HT-29 (cell line): ENCODE results near the gene DOCK9. TPM values are rescaled to one million over a fixed set of nuclear protein-coding genes. Genes with fewer than 3 reads are reported as not detected.

Experiments used
- DNase-seq: peaks from one replicate; pipeline ENCODE4 v3.0.0-alpha.2; 2015; ENCODE audit warnings: low spot score
- total RNA-seq: library from RNA; depleted of rRNA; stranded (reverse); fragments of >200 nt; shearing (Covaris generic); gene quantifications from 2 replicates; pipeline ENCODE4 v1.2.3, GENCODE V29; 2014

Gene DOCK9
- total RNA-seq, 1 experiment from 2014 or later, result 51.0 TPM

DNA sequence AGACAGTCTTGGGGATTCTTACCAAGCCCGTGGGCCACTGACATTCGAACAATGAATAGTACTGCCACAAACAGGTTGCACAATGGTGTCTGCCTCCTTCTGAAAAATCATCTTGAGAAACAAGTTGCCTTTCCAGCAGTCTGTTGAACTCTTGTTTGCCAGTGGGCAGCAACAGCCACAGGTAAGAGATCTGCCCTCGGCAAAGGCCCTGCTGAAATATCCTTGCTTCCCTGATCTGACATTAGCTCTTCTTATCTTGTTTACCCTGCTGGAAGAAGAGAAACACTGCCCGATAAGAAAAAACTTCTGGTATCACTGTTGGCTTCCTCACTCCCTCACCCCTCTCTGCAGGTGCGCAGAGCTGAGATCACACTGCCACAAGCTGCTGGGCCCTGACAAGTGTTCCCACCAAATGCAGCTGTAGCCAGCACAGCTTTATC is 2.0 kb downstream of the DOCK9 start:
- DNase-seq, result peak; percentile 56

DNA sequence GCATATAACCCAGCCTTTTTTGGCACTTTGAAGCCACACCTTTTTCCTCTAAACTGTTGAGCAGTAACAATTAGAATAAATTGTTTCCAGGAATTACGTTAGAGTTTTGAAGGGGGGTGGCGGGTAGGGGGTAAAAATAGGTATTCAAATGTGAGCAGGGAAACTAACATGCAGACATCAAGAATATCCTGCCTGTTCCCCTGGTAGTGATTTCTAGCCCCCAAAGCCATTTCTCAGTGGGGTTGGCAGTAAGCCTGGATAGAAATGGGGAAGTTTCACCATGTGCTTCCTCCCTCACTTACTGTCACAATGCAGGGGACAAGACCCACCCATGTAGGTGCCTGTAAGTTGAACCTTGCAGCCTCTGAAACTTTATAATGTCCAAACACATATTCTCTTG is 3.8 kb downstream of the DOCK9 start:
- DNase-seq, result no peak

DNA sequence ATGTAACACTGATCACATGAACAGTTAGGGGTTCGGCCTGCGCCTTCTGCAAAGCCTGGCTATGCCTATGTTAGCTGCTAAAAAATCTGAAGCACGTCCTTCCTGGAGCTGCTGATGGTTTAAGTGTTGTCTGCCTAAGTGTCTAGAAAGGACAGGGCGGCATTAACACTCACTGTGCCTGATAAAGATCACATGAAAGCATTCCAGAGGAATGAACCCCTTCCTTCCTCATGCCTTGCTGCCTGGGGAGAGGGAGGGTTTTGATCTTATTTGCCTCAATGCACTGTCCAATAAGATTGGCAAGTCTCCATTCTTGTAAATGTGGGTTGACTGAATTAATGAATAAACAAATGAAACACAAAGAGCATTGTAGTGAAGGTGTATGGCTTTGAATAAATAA is 5.2 kb downstream of the DOCK9 start:
- DNase-seq, result peak; percentile 92

DNA sequence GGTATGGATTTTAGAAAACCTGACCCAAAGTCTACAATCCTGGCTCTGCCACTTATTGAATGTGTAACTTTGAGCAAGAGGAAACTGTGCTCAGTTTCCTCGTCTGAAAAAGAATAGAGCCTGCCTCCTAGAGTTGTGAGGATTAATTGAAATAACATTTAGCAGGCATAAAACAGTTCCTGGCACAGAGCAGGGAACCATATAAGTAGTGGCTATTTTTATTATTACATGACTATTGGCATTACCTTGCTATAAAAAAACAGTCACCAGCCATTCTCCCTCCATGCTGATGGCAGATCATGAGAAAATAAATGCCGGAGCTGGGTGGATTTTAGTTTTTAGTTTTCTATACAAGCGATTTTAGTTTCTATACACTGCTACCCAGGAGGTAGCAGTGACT is 5.8 kb downstream of the DOCK9 start:
- DNase-seq, result no peak

DNA sequence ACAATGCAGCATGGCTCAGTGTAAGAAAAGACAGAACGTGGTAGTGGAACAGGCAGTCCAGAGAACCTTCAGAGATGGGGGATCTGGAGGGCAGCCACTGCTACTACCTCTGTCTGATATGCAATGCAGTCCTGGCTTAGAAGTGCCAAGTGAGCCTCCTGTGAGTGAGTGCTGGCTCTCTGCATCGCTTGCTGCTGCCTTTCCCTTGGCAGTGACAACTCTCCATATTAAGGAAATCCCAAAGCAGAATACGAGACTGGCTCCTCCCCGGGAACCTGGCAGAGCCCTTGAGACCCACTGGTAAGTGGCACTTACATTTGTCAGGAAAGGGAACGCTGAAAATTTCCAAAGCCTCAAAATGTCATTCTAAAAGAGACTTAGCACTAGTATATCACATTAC is 7.5 kb downstream of the DOCK9 start:
- DNase-seq, result no peak

DNA sequence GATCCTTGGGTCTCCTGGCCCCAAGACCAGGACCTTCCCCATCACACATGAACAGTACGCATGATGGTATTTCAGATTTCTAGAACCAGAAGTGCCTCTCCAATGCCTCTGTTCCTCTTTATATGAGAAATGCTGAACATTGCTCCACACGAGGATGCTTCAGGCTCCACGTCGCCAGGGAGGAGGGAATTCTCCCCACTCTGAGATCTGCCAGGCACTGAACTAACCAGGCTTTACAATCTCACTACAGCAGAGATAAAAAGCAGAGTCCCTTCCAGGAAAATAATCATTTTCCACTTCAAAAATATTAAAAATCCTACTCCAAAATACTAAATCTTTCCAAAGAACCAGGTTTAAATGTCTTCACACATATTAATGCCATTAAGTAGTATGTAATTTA is 10.4 kb downstream of the DOCK9 start:
- DNase-seq, result no peak

DNA sequence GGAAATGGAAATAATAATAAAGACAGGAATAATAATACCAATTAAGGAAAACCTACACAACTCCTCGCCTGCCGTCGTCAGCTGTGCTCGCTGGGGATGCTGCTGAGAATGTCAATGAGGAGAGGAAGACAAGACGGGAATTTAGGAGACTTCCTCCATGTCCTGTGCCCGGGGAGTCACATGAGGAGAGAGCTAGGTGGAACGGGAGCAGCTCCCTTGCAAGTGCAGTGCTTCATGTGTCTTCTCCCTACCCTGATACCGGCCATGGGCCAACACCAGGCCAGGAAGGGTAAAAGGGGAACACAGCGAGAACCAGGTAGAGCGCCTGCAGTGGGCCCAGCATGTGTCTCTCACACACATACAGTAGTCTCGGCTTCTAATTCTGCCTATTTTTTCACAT is 11.8 kb downstream of the DOCK9 start:
- DNase-seq, result no peak

DNA sequence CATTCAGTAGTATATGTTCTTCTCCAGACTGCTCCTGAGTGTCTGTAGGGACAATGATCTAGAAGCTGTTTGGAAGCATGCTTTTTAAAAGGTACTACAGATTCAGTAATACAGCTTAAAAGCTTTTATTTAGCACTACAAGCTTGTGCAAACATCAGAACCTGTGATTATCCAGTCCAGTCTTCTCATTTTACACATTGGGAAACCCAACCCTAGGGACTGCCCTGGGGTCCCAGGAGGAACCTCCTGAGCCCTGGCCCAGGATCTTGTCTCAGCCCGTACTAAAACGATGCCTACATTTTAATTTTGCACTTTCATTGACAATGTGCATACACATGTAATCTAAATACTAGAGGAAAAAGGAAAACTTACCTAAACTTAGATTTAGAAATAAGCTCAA is 12.5 kb downstream of the DOCK9 start:
- DNase-seq, result no peak

DNA sequence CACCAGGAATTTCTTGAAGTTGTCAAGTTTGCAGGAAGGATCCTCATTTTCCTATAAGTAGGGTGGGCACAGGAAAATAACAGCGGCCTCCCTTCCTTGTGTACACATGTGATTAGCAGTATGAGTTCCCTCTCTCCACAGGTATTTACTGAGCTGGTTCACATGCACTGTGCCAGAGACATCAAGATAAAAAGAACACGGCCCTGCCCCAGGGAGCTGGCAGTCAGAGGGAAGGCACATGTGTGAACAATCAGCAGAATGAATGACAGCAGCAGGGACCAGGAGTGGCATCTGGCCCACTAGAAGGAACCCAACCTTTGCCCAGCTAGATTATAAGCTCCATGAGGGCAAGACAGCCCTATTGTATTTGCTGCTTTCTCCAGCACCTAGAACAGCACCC is 13.9 kb downstream of the DOCK9 start:
- DNase-seq, result no peak

DNA sequence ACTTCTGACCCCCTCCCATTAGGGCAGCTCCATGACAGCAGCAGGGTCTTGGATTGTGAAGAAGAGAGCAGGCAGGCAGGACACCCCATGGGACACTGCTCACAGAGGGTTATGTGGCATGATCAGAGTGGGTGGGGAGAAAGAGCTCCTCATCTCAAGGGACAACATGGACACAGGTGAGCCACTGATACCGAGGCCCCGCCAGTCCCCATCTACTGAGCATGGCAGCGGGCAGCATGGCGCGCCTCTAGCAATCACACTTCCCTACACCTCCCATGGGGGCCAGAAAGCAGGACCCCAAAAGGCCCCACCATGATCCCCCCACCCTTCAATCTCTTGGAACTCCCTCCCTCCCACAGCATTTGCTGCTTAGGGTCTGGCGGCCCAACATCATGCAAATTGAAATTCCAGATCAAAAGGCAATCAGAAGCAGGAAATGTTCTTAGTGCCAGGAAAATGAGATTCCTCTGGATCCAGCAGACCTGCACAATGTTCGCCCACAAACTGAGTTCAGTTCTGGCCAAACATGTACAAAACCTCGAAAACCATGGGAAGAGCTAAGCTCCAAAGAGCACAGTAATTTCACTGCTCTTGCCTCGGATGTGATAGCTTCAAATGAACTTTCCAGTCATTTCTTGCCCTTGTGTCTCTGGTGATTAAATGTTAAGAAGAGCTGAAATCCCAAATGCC is 14.8 kb downstream of the DOCK9 start:
- no peak for DNase-seq

DNA sequence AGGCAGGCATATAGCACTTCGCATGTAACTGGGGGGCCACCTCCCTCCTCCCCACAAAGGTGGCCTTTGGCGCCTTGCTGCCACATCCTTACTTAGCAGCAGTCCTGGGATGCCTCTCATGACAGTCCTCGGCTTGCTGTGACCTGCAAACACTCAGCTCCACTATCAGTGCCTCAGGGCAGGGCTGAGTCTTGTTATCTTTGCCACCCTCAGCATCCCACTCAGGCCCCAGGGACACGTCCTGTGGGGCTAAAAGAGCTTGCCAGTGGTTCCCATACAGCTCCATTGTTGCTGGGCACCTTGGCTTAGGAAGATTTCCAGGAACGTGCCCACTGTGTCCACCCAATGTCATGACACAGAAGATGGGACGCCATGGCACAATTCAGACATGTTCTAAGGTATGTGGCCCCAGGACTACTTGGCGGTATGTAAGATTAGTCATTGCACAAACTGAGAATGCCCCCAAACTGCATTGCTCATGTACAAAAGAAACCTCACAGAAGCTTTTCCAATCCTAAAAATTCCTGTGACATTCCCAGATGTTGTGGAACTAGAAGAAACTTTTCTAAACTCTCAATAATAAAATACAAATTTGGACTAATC is 16.3 kb downstream of the DOCK9 start:
- no peak for DNase-seq

DNA sequence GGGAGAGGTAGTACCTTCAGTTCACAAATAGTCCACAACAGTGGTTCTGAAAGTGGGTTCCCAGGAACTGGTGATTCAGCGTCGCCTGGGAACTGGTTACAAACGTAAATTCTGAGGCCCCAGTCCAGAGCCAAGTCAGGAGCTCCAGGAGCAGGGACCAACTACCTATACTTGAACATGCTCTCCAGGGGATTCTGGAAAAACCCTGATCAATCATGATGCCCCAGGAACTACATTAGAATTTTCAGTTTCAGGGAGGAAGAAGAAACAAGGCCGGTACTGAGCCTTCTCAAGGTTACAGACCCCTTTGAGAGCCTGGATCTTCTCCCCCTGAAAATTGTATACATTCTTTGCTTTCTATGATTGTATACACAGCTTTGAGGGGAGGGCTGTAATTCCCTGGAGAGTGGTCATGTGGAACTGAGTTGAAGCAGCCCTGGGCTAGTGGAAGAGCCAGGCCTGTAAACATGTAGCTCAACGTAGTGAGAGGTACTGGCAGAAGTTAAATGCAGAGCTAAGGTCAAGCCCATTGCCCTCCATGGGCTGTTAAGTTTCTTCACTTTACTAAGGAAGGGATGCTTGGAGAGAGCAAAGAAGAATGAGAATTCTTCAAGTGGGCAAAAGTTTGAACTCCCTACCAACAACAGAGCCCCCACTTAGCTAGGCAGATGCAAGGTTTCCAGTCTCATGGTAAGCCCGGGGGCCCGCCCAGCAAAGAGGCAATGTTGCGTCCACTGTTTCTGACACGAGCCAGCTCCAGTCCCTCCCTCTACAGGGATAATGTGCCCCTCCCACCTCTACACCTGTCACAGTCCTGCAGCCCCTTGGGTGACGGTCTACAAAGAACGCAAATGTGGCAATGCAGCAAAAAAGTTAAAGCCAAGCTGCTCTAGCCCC is 17.0 kb downstream of the DOCK9 start:
- no peak for DNase-seq

DNA sequence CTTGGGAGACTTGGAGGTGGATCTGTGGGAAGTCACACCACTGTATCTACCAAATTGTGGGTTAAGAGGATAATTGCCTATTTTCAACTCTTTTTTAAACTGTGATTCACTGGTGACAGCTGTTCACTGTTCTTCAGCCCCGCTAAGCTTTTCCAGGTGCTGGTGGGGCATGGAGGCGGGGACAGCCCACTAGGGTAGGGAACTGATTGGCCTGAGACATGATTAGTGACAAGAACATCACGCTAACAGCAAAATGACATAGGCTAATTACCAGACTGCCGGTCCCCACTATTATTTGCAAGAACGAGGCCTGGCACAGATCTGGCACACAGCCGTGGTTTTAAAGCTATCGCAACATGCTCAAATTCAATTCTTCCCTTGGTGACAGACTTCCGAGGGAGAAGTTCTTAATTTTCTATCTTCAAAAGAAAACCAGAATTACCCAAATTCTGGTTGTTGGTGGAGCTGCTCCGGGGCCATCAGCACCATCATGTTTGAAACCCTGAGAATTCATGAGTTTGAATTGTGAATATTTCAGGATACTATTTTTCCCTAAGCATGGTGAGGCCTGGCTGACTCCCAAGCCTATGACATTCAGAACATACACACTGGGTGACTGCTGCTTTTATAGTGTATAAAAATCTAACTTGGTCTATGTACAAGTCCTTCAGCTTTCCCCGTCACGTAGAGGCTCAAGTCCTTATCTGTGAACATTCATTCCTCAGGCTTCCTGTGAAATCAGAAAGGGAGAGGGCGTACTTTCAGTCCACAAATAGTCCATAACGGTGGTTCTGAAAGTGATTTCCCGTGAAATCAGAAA is 17.9 kb downstream of the DOCK9 start:
- no peak for DNase-seq

DNA sequence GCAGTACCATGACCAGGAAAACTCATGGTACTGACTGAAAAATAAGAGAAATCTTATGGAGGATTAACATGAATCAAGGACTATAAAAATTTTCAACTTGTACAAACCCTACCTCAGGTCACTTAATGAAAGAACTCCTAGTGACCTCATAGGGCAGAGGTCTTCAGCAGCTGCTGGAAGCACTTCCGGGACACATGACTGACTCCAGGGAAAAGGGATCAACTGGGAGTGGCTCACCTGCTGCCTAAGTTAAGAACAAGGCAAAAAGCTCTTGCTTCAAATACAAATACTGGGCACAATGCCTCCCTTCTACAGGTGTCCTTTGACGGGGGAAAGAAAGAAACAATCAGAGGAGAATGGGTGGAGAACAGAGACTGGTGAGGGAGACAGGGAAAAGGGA is 18.6 kb downstream of the DOCK9 start:
- peak; percentile 17 for DNase-seq

DNA sequence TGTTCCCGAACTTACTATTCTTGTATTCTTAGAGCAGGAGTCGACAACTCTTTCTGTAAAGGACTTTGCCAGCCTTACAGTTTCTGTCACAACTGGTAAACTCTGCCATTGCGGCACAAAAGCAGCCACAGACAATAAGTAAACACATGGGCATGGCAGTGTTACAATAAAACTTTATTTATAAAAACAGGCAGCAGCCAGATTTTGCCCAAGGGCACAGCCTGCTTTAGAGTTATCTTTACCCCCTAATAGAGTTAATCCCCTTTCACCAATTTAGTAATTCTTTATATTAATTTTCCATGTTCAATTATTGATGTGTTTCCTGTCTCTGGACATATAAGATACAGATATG is 19.4 kb downstream of the DOCK9 start:
- no peak for DNase-seq

DNA sequence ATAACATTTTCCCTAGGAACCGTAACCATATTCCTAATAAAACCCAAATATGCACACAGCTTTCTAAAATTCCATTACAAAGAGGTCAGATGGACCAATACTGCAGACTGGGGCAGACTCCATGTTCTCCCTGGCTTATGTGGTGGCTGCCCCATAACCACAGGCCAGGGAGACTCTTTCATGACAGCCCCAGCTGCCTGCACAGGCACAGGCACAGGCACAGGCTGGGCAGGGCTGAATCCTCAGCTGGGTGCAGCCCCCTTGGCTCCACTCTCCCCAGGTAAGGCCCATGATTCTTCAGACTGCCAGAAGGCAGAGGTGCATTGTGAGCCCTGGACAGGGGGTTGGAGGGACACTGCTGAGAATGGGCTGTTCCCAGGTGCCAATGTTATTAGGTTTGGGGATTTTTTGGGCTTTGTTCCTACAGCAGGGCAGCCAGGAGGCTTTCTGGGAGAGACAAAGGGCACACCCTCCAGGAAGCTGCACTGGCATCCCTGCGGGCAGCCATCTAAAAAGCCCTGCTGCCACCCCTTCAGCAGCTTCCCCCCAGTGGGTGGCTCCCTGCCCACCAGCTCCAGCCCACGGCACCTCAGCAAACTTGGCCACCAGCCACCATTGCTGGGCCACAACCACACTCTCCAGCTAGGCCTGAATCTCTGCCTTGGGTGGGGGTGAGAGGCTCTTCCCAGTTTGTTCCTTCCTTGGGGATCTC is 20.0 kb downstream of the DOCK9 start:
- DNase-seq, result no peak

DNA sequence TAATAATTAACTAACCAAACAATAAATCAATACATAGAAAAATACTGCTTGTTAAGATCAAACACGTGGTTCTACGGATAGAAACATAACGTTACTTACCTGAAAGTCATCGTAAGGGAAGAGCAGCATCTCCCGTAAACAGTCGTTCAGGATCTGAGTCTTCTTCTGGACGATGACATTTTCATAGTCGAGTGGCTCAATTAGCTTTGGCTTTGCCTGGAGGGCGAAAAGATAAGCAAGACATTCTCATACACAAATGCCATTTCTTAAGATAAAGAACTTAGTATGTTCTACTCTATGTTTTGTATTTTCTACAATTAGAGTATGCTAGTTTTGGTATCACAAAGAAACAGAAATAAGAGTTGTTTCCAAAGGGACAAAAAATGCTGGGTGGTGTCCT is 22.5 kb downstream of the DOCK9 start:
- DNase-seq, result no peak

DNA sequence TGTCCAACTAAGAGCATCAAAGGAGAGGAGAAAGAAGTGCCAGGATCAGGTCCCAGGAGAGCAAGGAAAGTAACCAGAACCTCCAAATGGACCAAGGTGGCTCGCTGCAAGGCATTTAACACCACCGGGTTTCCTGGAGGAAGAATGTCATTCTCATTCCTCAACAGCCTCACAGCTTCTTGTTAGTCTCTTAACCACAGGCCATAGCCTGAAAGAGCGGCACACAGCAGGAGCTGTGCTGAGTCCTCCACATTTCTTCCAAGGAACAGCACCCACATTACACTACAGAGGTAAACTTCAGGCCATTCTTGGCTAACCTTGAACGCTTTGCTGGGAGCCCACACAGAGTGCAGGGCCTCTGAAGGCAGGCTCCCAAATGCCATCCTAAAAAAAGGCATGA is 23.6 kb downstream of the DOCK9 start:
- no peak for DNase-seq

DNA sequence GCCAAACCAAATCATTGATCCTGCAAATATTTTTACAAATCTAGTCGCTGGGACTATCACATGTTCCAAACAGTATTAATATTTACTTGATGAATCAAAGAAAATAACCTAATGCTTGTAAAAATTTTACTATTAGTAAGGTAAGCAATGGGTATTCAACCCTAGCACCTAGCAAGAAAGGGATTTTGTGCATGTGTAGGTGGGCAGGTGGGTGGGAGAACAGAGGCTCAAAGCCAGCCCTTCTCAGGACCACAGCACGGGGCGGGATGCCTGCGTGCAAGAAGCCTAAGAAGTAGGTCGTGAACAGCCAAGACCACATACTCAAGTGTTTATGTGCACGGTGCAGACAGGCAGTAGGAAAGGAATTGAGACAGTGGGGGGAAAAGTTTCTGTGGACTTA is 26.6 kb downstream of the DOCK9 start:
- no peak for DNase-seq

DNA sequence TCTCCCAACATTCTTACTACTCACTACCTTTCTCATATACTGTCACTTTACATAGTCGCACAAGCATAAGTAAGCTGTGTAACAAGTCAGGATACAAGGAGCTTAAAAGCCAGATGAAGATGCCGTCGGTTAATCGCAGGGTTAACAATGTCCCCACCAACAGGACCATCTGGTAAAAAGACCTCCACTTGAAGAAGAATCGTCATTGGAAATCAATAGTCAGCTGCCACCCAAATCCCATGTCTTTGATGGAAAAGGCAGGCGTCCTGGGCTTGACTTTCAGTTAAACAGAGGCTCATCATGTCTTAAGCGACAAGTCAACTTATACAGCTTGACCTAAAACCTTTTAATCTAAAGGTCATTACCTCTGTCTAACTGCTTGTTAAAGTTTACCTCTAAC is 27.2 kb downstream of the DOCK9 start:
- DNase-seq, result no peak

DNA sequence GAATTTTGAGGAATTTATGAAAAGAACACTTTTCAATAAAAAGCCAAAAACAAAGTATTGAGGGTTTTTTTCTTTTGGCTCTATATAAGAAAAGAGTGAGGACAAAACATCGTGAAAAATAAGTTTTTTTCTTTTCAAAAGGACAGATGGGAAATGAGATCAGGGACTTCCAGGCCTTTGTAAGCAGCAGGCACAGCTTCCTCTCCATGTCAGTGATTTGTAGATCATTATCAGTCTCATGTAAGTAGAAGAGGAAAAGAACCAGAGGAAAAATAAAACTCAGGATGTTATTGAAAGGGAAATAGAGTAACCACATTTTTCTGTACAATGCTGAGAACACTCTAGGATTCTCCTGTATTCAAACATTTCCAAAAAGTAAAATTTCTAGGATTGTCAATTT is 29.9 kb downstream of the DOCK9 start:
- DNase-seq, result peak; percentile 14
